ENCODE results near the gene DPYD. TPM values are rescaled to one million over a fixed set of nuclear protein-coding genes. Genes with fewer than 3 reads are reported as not detected.

The DPYD gene
- total RNA-seq, 1 experiment from 2014 or later = 0.46 TPM

- ATAC-seq = no peak
- Mint-ChIP-seq H3K27me3 (ENCODE audit: low read depth) (no peaks in the 10 kb centered on the region), H3K27ac (no peak overlapping the region), H3K9me3 (no peaks in the 10 kb centered on the region), H3K4me3 (no peak overlapping the region), H3K4me1 (peaks cover 12% of the 10 kb centered on the region), H3K36me3 (no peaks in the 10 kb centered on the region)
- TF ChIP-seq OVOL2 (CRISPR knock-in tag; IDR thresholded peaks at IDR 0.05; ENCODE audit: borderline replicate concordance) (no peak), STAT6 (CRISPR knock-in tag; conservative IDR thresholded peaks at IDR 0.05; ENCODE audit: low read depth) (no peak), ARID4B (CRISPR knock-in tag; IDR thresholded peaks at IDR 0.05; ENCODE audit: borderline replicate concordance) (no peak), SP1 (CRISPR knock-in tag; conservative IDR thresholded peaks at IDR 0.05) (no peak), JAZF1 (CRISPR knock-in tag; IDR thresholded peaks at IDR 0.05) (no peak), E2F4 (CRISPR knock-in tag; IDR thresholded peaks at IDR 0.05; ENCODE audit: borderline replicate concordance, low read depth) (no peak), GABPB1 (CRISPR knock-in tag; IDR thresholded peaks at IDR 0.05) (no peak), CREM (CRISPR knock-in tag; IDR thresholded peaks at IDR 0.05) (no peak), NFATC4 (CRISPR knock-in tag; IDR thresholded peaks at IDR 0.05) (no peak), SMAD4 (CRISPR knock-in tag; IDR thresholded peaks at IDR 0.05) (no peak), SOX15 (CRISPR knock-in tag; IDR thresholded peaks at IDR 0.05) (no peak), SMAD3 (CRISPR knock-in tag; IDR thresholded peaks at IDR 0.05; ENCODE audit: borderline replicate concordance) (no peak), ATF6 (CRISPR knock-in tag; IDR thresholded peaks at IDR 0.05) (no peak), ZNF232 (CRISPR knock-in tag; IDR thresholded peaks at IDR 0.05) (no peak), JUN (CRISPR knock-in tag; IDR thresholded peaks at IDR 0.05) (no peak), KAT7 (CRISPR knock-in tag; IDR thresholded peaks at IDR 0.05; ENCODE audit: borderline replicate concordance) (no peak), TP53 (CRISPR knock-in tag; IDR thresholded peaks at IDR 0.05) (no peak), IRF1 (CRISPR knock-in tag; IDR thresholded peaks at IDR 0.05) (no peak), ZNF425 (CRISPR knock-in tag; conservative IDR thresholded peaks at IDR 0.05) (no peak), PRRX2 (CRISPR knock-in tag; IDR thresholded peaks at IDR 0.05) (no peak)
- DNase-seq (ENCODE audit: low spot score) = no peak
- CTCF ChIA-PET = interaction anchor here (1.3 to 1.9 kb wide), 2 partner anchors 11 to 914 kb away, joined by 3 to 9 read pairs; no protein-coding TSS in a partner anchor
- POLR2A ChIA-PET = no interaction called here
Measured at GRCh38 chr1:97139512-97139911, 781.3 kb downstream of the DPYD start.

All from WTC11 (cell line).